GM18498 (cell line): ENCODE results near the gene SORCS2.

Experiments used
- ATAC-seq: cut with Tn5 transposase; IDR thresholded peaks from one replicate; pipeline ENCODE4 v1.9.1; 2021; ENCODE audit warnings: mild to moderate bottlenecking, moderate library complexity; ENCODE audit not compliant: unreplicated experiment

Gene SORCS2

DNA sequence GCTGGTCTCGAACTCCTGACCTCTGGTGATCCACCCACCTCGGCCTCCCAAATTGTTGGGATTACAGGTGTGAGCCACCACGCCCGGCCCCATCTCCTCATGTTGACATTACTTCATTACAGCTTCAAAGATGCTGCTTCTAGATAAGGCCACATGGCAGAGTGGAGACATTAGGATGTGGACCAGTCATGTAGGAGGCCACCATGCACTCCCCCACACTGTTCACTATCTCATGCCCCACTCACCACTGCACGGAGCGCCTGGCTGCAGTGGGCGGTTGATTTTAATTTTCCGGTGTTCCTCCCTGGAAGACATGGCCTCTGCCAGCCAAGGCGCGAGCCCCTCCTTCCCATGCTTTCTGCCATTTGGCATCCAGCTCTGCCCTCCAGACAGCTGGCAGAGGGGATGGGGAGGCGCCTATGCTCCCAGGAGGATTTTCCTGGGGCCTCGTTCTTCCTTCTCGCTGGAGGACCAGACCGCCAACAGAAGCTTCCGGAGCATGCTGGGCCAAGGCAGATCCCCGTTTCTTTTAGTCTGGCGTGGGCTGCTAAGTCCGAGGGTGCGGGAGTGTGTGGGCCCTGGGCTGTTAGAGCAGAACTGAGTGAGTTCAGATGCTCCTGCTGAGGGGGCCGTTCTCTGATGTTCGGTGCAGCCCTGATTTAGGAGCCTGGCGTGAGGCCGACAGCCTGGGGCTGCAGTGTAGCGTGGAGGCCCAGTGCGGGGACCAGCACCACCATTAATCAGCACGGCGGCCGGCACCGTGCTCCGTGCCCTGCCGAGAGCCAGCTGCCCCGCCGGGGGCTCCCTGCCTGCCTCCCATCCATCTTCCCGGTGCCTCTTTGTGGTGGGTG, 93.1 kb downstream of the SORCS2 start:
- no peak for ATAC-seq

DNA sequence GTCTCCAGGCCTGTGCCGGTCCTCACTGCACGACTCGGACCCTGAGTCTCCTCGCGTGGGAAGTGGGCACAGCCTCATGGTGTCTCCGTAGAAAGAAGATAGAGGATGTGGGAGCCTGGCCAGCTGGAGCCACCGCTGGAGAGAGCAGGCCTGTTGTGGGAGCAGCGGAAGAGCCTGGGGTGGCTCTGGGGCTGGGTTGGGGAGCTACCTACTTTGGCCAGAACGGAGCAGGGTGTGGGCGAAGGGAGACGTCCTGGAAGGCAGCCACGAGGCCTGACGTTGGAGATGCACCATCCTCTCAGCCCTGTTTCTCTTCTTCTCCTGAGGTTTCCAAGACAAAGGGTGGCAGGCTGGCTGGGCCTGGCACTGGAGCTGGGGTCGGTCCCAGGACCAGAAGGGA, 93.8 kb downstream of the SORCS2 start:
- ATAC-seq: no peak

DNA sequence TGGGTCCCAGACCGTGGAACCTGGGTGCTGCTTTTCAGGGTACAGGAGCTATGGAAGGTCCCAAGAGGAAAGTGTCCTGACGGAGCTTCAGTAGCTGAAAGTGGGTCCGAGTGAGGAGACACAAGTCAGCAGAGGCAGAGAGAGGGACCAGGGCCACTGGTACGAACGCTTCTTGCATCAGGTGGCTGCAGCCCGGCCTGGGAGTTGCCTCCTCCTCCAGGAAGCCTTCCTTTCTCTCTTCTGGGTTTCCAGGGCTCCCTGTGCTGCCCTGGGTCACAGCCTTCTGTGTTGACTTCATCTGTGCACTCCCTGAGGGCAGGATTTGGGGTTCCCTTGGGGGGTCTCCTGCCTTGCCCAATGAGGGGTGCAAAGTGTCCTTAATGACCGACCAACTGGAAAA, 94.5 kb downstream of the SORCS2 start:
- ATAC-seq: no peak

DNA sequence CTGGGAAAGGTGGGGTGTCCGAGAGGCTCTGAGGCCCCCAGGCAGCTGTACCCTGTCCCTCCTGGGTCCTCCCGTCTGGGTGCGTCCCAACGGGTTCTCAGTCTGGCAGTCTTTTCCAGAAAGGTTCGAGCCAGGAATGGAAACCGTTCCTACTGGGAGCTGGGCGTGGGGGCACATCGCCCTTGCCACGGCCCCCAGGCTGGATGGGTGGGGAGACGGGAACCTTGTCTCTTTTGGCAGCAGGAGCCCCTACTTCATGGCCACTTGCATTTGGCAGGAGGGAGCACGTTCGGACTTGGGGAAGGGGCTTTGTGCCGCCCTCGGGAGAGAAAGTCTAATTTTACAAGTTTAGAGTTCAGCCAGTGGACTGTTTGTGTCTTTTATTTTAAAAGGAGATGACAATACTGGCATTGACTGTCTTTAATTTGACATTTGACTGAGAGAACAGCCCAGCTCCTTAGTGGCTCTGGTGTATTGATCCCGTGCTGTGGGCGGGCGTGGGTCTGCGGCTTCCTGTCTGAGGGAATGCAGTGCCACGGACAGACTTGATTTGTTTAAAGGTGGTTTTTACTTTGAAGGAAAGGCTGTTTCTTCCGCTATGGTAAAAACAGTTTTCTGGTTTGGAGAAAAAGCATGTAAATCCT, 95.1 kb downstream of the SORCS2 start:
- ATAC-seq: no peak

DNA sequence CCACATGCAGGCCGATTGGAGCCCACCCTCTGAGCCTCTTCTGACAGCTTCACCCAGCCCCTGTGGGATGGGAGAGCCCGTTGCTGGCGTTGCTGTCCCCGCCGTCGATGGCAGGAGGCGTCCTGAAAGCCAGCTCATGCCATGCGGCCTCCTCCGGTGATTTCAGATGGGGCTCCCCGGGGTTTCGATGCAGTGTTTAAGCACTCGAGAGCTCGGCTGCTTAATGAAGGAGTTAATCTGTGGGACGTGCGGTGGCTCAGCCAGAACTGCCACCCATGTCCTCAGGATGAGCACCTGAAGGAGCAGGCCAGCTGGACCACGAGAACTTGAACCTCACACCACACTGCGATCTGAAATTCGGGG, 95.6 kb downstream of the SORCS2 start:
- ATAC-seq: no peak

DNA sequence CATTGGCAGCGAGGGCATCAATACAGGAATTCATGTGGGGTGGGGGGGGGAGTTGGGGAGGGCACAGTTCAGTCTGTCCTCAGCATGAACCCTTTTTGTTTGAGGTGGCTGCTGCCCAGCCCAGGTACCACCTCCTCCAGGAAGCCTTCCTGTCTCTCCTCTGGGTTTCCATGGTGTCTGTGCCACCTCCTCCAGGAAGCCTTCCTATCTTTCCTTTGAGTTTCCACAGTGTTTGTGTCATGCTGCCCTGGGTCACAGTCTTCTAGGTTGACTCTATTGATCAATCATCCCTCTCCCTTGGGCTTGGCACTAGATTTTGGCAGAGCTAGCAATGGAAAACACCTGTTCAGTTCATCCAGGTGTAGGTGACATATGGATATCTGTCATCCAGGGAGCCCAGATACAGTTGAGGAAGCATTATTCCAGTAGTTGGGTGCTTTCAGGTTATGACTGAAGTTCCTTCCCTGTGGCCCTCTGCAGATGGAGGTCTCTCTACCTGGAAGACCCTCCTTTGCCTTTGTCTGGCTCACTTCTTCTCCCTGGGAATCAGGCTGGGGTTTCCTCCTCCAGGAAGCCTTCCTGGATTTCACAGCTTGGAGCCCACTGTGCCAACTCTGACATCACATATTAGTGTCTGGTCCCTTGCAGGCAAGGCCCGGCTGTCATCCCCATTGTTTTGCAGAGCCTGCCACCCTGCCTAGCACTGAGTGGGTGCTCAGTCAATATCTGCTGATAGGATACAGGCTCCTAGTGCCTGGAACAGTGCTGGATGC, 96.6 kb downstream of the SORCS2 start:
- ATAC-seq: no peak

DNA sequence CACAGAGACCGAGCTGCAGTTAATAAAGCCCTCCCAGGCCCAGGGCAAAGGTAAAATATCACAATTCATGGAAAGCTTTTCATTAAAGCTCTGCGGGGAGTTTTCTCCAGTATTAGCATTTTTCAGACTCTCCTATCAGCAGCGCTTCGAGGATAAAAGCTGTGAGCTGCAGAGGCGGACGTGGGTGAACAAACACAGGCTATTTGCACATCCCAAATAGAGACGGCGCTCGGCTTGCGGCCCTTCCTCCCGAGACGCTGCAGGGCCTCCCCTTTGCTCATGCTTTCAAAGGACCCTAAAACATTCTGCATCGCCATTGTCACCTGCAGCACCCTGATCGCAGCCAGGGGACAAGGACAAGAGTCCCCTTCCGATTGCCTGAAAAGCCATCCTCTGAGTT, 97.3 kb downstream of the SORCS2 start:
- ATAC-seq: no peak

DNA sequence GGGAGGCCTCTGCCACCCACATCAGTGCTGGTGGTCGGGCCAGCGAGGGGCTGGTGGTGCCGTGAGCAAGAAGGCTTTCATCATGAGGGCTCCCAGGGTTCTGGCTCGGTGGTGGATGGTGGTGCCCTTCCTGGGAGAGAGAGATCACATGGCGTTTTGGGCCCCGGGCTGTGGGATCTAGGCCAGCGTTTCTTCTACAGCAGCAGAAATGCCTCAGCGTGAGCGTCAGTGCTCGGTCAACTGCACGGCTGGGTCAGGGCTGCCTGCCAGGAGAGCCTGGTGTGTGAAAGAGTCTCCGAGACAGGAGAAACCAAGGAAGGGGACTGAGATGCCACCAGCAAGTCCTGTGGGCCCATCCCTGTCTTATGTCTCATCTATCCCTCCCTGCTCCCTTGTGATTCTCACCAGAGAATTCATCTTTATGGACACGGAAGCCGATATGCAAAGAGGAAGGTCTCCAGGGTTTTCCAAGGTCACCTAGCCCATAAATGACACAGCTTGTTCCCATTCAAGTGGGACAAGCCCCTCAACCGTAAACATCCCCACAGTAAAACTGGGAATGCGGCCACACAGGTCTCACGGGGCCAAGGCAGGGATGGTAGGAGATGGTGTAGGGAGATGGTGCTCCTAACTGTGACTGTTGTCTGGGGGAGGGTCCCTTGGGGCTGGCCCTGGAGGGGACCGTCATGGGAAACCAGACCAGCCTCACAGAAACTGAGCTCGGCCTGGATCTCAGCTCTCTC, 99.2 kb downstream of the SORCS2 start:
- no peak for ATAC-seq

DNA sequence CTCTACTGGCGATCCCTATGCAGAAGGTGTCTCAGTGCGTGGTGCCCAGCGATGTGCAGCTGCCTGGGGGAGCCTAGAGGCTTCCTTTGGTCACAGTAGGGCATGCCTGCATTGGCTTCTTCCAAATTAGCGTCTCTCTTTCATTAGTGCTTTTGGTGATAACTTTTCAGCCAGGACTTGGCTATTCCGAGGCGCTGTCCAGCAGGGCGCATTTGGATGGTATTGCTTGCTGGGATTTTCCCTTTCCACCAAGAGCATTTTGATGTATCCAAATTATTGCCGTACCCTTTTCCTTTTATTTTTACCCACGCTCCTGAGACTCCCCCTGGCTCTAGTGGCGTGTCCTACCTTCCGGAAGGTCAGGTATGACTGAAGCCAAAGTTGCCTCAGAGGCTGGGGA, 101.4 kb downstream of the SORCS2 start:
- no peak for ATAC-seq

DNA sequence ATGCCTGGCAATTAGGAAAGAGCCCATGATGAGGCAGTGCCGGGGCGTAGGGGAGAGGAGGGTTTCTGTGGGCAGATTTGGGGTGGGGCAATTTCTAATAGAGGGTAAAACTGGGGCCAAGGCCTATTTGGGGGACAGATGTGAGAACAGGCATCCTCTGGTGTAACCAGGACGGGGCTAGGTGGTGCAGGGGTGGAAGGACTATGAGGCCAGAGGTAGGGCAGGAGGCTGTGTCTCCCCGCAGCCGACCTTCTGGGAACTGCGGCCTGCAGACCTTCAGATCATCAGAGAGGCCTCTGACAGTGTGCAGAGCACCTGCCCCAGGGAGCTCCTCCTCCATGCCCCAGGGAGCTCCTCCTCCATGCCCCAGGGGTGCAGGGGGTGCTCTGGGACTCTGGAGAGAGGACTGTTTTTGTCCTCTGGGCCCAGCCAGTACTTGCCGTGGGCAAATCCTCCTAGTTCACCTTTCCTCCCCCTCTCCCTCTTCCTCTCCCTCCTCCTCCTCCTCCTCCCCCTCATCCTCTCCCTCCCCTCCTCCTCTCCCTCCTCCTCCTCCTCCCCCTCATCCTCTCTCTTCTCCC, 101.9 kb downstream of the SORCS2 start:
- ATAC-seq: no peak

DNA sequence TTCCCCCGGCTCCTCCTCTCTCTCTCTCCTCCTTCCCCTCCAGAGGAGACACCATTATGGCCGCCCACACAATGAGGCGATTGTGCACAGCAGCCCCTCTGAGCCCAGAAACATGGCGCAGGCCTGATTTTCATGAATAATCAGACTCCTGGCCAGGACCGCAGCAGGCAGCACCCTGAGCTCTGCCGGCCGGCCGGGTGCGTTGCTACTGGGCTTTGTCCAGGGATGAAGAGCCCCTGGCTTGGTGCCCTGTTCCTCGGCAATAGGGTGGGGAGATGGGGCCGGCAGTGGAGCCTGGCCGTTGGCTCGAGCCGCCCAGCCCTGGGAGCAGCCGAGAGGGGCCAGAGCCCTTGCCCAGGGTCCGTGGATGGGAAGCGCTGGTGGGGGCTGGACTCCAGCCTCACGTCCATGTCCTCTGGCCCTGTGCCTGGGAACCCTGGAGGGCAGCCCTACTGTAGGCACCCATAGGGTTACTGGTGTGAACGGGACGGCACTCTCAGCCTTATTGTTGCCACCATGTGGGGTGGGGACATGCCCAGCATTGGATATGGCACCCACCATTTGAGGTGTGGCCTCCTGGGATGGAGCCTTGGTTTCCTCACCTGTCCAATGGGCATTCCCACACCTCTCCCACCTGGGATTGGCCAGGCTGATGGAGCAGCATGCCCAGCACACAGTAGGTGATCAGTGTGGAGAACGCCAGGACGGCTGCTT, 103.0 kb downstream of the SORCS2 start:
- ATAC-seq: no peak

DNA sequence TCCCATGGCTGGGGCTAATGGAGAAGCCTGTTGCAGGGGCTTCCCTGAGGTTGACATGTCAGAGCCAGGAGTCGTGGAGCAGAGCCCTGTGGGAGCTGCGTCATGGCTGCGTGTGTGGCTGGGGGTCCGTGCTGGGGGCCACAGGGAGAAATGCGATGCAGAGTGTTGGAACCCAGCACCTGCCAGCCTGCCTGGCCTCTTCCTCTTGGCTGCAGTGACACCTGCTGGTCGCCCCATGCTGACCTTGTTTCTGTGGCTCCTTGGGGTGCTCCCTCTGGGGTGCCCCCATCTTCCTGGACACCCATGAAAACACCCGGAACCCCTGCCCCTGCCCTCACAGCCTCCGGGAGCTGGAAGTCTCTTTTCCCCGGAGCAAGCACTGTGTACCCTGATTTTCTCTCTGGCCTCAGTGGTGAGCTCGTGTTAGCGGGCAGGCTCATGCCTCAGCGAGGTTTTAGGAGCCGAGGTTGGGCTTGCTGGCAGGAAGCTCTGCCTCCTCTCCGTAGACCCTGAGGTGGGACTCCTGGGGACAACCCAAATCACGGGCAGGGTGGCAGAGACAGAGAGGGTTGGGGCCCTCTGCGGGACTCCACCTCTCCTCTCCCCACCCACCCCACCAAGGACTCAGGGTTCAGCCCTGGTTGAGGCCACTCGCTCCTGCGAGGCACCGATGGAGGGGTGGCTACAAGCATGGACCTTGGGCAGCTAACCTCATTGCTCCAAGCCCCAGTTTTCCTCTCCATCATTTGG, 103.7 kb downstream of the SORCS2 start:
- no peak for ATAC-seq

DNA sequence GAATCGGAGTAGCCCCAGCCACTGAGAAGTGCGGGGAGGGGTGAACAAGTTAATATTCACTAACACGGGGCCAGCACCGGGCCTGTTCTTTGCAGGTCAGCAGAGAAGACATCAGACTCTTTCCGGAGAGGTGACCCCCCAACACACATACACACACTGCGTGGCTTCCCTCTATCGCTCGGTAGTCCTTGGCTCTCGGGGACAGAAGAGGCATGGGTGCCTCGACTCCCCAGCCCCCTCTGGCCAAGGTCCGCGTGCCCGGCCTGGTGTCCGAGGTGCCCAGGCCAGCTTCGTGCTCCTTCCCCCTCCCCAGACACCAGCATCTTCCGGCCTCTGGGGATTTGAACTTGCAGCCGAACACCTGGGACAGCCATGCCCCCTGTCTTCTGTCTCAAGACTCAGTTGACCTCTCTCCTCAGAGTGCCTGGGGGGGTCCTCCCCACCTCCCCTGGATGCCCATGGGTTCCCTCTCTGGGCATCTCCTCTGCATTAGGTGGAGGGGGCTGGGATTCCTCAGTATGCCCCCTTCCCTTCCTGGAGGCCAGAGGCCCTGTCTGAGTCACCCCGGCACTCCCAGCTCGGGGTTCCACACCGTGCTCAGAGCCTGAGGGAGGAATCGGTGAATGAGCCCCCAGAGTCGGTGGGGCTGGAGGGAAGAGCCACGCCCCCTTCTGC, 104.5 kb downstream of the SORCS2 start:
- ATAC-seq: no peak

DNA sequence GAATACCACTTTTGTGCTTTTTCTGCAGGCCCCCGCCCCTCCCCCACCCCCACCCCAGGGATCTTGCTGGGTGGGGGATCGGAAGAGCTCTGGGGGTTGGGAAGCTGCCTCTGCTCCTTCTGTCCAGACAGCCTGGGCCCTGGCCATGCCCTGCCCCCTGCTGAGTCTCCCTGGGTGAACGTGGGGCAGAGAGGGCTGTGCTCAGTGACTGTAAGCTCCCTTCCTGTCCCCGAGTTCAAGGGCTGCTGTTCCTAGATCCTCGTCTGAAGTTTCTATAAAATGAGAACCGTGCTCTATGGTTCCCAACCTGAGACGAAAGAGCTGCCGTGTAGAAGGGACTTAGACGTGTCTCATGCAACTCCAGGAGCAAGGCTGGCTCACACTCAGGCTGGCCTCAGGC, 105.0 kb downstream of the SORCS2 start:
- no peak for ATAC-seq

DNA sequence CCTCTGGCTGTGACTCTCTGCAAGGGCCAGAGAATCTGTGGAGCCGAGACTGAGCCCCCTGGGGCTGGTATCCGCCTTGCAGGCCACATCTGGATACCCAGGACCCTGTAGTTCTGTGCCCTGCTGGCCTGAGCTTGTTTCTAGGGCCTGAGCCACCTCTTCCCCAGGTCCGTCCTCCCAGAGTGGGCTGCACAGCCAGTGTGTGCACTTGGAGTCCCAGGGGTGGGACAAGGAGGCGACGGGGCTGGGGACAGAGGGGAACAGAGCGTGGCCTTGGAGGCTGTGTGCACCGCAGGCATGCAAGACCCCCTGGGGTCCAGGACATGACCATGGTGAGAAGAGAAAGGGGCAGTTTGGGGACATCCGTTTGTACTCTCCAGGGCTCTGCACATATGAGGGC, 105.5 kb downstream of the SORCS2 start:
- no peak for ATAC-seq

DNA sequence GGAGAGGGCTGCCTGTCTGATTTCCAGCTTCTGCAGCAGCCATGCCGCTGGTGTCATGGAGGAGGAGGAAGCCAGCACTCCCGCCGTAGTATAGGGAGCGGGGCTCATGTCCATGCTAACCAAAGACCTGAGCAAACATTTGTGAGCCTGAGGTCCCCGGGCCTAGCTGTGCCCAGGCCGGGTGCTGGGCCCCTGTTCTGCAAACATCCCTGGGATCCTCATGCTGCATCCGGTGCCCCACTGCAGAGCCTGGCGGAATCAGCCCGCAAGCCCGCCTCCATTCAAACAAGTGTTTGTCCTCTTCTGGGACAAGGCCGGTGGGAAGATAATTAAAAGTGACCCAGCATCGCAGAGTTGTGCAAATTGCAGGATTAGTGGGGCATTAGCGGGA, 106.3 kb downstream of the SORCS2 start:
- no peak for ATAC-seq

DNA sequence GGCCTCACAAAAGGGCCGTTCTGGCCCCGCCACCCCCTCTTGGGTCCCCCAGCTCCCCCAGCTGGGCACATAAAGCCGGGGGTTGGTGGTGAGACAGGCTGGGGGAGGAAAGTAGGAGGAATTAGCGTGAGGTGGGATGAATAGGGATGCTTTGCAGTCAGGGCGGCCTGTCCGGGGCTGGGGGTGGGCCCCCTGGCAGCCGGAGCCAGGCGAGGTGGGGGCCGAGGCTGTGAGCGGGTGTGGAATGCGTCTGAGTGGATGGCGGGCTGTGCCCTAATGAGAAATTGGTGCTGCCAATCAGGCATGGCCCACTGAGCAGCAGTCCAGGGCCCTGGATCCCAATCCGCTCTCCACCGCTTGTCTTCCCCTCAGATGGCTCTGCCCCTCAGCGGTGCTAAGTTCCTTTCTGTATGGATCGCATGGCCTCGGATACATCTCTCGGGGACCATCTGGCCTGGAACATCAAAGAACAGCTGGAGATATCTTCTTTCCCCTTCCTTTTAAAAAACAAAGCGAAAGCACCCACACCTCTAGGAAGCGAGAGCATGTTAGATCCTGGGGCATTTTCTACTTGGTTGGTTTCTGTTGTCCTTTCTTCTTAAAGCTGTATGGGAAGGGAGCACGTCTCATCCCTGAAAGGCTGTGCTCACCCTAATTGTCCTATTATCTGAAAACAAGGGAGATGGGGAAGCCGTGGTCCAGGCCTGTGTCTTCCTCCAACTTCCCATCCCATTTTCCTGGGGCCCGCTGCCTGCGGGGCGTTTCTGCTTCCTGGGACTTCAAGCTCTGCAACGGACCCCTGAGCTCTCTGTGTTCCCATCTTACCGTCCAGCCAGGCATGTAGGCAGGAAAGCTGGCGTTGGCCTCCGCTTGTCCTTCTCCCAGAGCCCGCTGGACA, 106.9 kb downstream of the SORCS2 start:
- no peak for ATAC-seq
